Measurements from ENCODE around the gene PDYN. TPM values are rescaled to one million over a fixed set of nuclear protein-coding genes. Genes with fewer than 3 reads are reported as not detected.

Gene PDYN
- total RNA-seq, 4 donors from 2014 or later = not detected

- Histone ChIP-seq H3K4me1 (no peaks in the 10 kb centered on the region), H3K27me3 (no peaks in the 10 kb centered on the region), H3K9me3 (no peaks in the 10 kb centered on the region), H3K27ac (no peak overlapping the region), H3K4me3 (no peak overlapping the region), H3K36me3 (no peaks in the 10 kb centered on the region)
- TF ChIP-seq CTCF (IDR thresholded peaks at IDR 0.05) = no peak
- TF ChIP-seq POLR2A (IDR thresholded peaks at IDR 0.05) = no peak
- no peak for DNase-seq
Observed at GRCh38 chr20:1982686-1983085, 11.2 kb downstream of the PDYN start.

GRCh38 chr20:1979106-1979778, 14.6 kb downstream of the PDYN start:
- H3K27me3 ChIP-seq = no peaks in the 10 kb centered on the region
- DNase-seq = no peak

GRCh38 chr20:1975291-1975690, 18.6 kb downstream of the PDYN start:
- Histone ChIP-seq H3K27me3 (no peaks in the 10 kb centered on the region), H3K36me3 (no peaks in the 10 kb centered on the region), H3K4me3 (no peak overlapping the region), H3K27ac (no peak overlapping the region), H3K9me3 (no peaks in the 10 kb centered on the region), H3K4me1 (no peaks in the 10 kb centered on the region)
- no peak for DNase-seq
- no peak for TF ChIP-seq POLR2A (IDR thresholded peaks at IDR 0.05)
- TF ChIP-seq CTCF (IDR thresholded peaks at IDR 0.05) = no peak

More at GRCh38 chr20:1979106-1979778, 14.6 kb downstream of the PDYN start:
- no peak overlapping the region for H3K27ac ChIP-seq
- H3K36me3 ChIP-seq = no peaks in the 10 kb centered on the region
- H3K4me1 ChIP-seq = no peaks in the 10 kb centered on the region
- TF ChIP-seq CTCF (IDR thresholded peaks at IDR 0.05) (no peak), POLR2A (IDR thresholded peaks at IDR 0.05) (no peak)
- no peak overlapping the region for H3K4me3 ChIP-seq
- no peaks in the 10 kb centered on the region for H3K9me3 ChIP-seq

GRCh38 chr20:1973601-1974440, 20.0 kb downstream of the PDYN start:
- no peaks in the 10 kb centered on the region for H3K9me3 ChIP-seq
- H3K27ac ChIP-seq = no peak overlapping the region
- no peak overlapping the region for H3K4me3 ChIP-seq
- TF ChIP-seq POLR2A (IDR thresholded peaks at IDR 0.05) (no peak), CTCF (IDR thresholded peaks at IDR 0.05) (no peak)
- no peaks in the 10 kb centered on the region for H3K27me3 ChIP-seq
- DNase-seq = peak in 1 of 3 donors; percentile 17
- no peaks in the 10 kb centered on the region for H3K4me1 ChIP-seq
- no peaks in the 10 kb centered on the region for H3K36me3 ChIP-seq

- Histone ChIP-seq H3K4me3 (no peak overlapping the region), H3K36me3 (no peaks in the 10 kb centered on the region), H3K4me1 (no peaks in the 10 kb centered on the region), H3K27me3 (no peaks in the 10 kb centered on the region), H3K9me3 (no peaks in the 10 kb centered on the region), H3K27ac (no peak overlapping the region)
- no peak for TF ChIP-seq POLR2A (IDR thresholded peaks at IDR 0.05)
- no peak for TF ChIP-seq CTCF (IDR thresholded peaks at IDR 0.05)
- DNase-seq = no peak
Observed at GRCh38 chr20:1971893-1972586, 21.8 kb downstream of the PDYN start.
